A549 (cell line): ENCODE measurements around the gene ZNF800. TPM values are rescaled to one million over a fixed set of nuclear protein-coding genes. Genes with fewer than 3 reads are reported as not detected.
A peak's percentile ranks its signal among the peaks of the same experiment; 100 is the strongest.
"Not testable (repeated sequence)": the region's sequence is repeated elsewhere in the genome, so short reads cannot be mapped to it uniquely, and the experiment has no call there.

Experiments
- ATAC-seq, 2 experiments: fragments of 200-7000 bp in 1 of 2; fragments of >200 bp in 1 of 2; cut with Nextera tagmentation in 1 of 2; cut with Tn5 transposase in 1 of 2; 3 replicates each; pipeline versions ENCODE4 v1.8.0 to v1.9.1; 2018 to 2020; ENCODE audit warnings: mild to moderate bottlenecking in 1 of 2, moderate library complexity in 1 of 2
- CTCF ChIA-PET: fragments of 300-600 bp; sonication (Branson Sonifier 250); formaldehyde crosslinking; extraction: SDS; loops from one replicate; lab custom pipeline; 2021; ENCODE audit warnings: antibody characterized with exemption, inconsistent platforms; lab: Yijun Ruan, JAX
- POLR2A ChIA-PET: fragments of 350-600 bp; formaldehyde crosslinking; extraction: SDS; loops from one replicate; lab custom pipeline; 2021; ENCODE audit warnings: antibody characterized with exemption, inconsistent platforms; lab: Yijun Ruan, JAX
- DNase-seq, 2 experiments: peaks; one replicate each; pipeline versions ENCODE4 v3.0.0 to v3.0.0-alpha.2; 2011 to 2016; ENCODE audit warnings: low read depth in 1 of 2, low spot score in 1 of 2
- FAIRE-seq: peaks from 2 replicates; lab custom pipeline; 2011; peaks lifted over from hg19 to GRCh38; lab: Jason Lieb, UNC
- H3K27ac ChIP-seq, 2 experiments: fragments of >200 bp; sonication (Bioruptor Twin); formaldehyde crosslinking; 3 replicates each; pipeline ENCODE4 v1.5.1; 2016 to 2017
- H3K4me1 ChIP-seq: fragments of >200 bp; sonication (Bioruptor Twin); formaldehyde crosslinking; 3 replicates; pipeline ENCODE4 v1.6.1; 2016
- H3K4me2 ChIP-seq: fragments of >200 bp; sonication (Bioruptor Twin); formaldehyde crosslinking; 3 replicates; pipeline ENCODE4 v1.6.1; 2016
- H3K4me3 ChIP-seq: fragments of >200 bp; sonication (Bioruptor Twin); formaldehyde crosslinking; 3 replicates; pipeline ENCODE4 v1.5.1; 2016
- H3K9me3 ChIP-seq: fragments of >200 bp; sonication (Bioruptor Twin); formaldehyde crosslinking; 3 replicates; pipeline ENCODE4 v1.6.1; 2016
- ATOH8 ChIP-seq: fragments of 250-450 bp; sonication (Bioruptor Pico); IDR thresholded peaks from 2 replicates; pipeline ENCODE4 v1.5.0; 2020; ENCODE audit warnings: low read depth, mild to moderate bottlenecking, moderate library complexity
- BHLHE40 ChIP-seq: IDR thresholded peaks from 2 replicates; pipeline ENCODE4 v1.6.1; 2012; ENCODE audit warnings: low read depth, low read length, inconsistent platforms
- CBX2 ChIP-seq: fragments of 200-600 bp; sonication (generic); IDR thresholded peaks from 2 replicates; pipeline ENCODE4 v1.6.1; 2016; ENCODE audit warnings: low read depth, mild to moderate bottlenecking, borderline replicate concordance
- CBX8 ChIP-seq: fragments of 200-600 bp; sonication (generic); IDR thresholded peaks from 2 replicates; pipeline ENCODE4 v1.6.1; 2016
- EHF ChIP-seq: fragments of 250-450 bp; sonication (Bioruptor Pico); IDR thresholded peaks from 2 replicates; pipeline ENCODE4 v1.5.0; 2020; ENCODE audit warnings: mild to moderate bottlenecking
- EP300 ChIP-seq, 2 experiments: fragments of >200 bp; sonication (Bioruptor Twin); formaldehyde crosslinking; IDR thresholded peaks; 2 replicates in 1 of 2; 3 replicates in 1 of 2; pipeline ENCODE4 v1.6.1; 2016 to 2017
- HES2 ChIP-seq: fragments of >200 bp; sonication (Bioruptor Twin); formaldehyde crosslinking; IDR thresholded peaks from 2 replicates; pipeline ENCODE4 v1.6.1; 2016
- HEYL ChIP-seq: fragments of 250-450 bp; sonication (Bioruptor Pico); IDR thresholded peaks from 2 replicates; pipeline ENCODE4 v1.8.0; 2021; ENCODE audit warnings: mild to moderate bottlenecking, moderate library complexity
- JUN ChIP-seq, 2 experiments: fragments of >200 bp; sonication (Bioruptor Twin); formaldehyde crosslinking; IDR thresholded peaks; 2 replicates in 1 of 2; 3 replicates in 1 of 2; pipeline ENCODE4 v1.6.1; 2016 to 2017
- KDM1A ChIP-seq: fragments of 200-600 bp; sonication (generic); IDR thresholded peaks from 2 replicates; pipeline ENCODE4 v1.6.1; 2016; ENCODE audit warnings: low read depth, mild to moderate bottlenecking
- MAX ChIP-seq: IDR thresholded peaks from 2 replicates; pipeline ENCODE4 v1.6.1; 2012
- NPAS2 ChIP-seq: fragments of 250-450 bp; sonication (Bioruptor Pico); IDR thresholded peaks from 2 replicates; pipeline ENCODE4 v1.8.0; 2022; ENCODE audit warnings: mild to moderate bottlenecking, moderate library complexity, borderline replicate concordance
- POLR2A ChIP-seq: IDR thresholded peaks from 2 replicates; pipeline ENCODE4 v1.6.1; 2012; ENCODE audit warnings: mild to moderate bottlenecking, low read length
- RAD21 ChIP-seq, 2 experiments: fragments of >200 bp in 1 of 2; sonication (Bioruptor Twin) in 1 of 2; formaldehyde crosslinking in 1 of 2; IDR thresholded peaks in 1 of 2; conservative IDR thresholded peaks in 1 of 2; 2 replicates in 1 of 2; 3 replicates in 1 of 2; pipeline ENCODE4 v1.6.1; 2012 to 2018; ENCODE audit warnings: inconsistent platforms in 1 of 2
- RCOR1 ChIP-seq: fragments of 150-350 bp; IDR thresholded peaks from 2 replicates; pipeline ENCODE4 v1.6.1; 2014; ENCODE audit warnings: antibody characterized with exemption, low read length, low read depth
- RFX5 ChIP-seq: fragments of 450-650 bp; IDR thresholded peaks from 2 replicates; pipeline ENCODE4 v1.7.1; 2014; ENCODE audit warnings: antibody characterized with exemption, mild to moderate bottlenecking, moderate library complexity
- RNF2 ChIP-seq: fragments of 200-600 bp; sonication (generic); IDR thresholded peaks from 2 replicates; pipeline ENCODE4 v1.6.1; 2016; ENCODE audit warnings: low read depth, mild to moderate bottlenecking, antibody characterized with exemption, moderate library complexity, borderline replicate concordance
- SREBF2 ChIP-seq: fragments of 450-650 bp; IDR thresholded peaks from 2 replicates; pipeline ENCODE4 v1.6.1; 2014; ENCODE audit warnings: mild to moderate bottlenecking, moderate library complexity
- TFCP2L1 ChIP-seq: fragments of 250-450 bp; sonication (Bioruptor Pico); IDR thresholded peaks from 2 replicates; pipeline ENCODE4 v1.5.0; 2021; ENCODE audit warnings: mild to moderate bottlenecking
- WGBS: methylation state at CpG from one replicate; pipeline ENCODE4 v1.1.6; 2017; ENCODE audit errors: missing lambda C conversion rate; 5-methylcytosine and 5-hydroxymethylcytosine counted together
- polyA plus RNA-seq, 4 experiments: library from polyadenylated mRNA; depleted of rRNA in 3 of 4; stranded (reverse); fragments of >200 nt; fragmentation: RNase III in 1 of 4; extraction: RNeasy Plus Mini Kit Qiagen cat#74134 plus additional on column Dnase treatment in 1 of 4; gene quantifications; 2 replicates in 3 of 4; 3 replicates in 1 of 4; pipeline ENCODE4 v1.2.3, GENCODE V29; 2011 to 2017

The ZNF800 gene
- polyA plus RNA-seq, 2 of the 4 experiments (the other 2 are of a cell fraction): 8.7 to 17.2 TPM

GRCh38 chr7:127438836-127439235 lies 46.3 kb upstream of the ZNF800 start:
- Histone ChIP-seq H3K4me1 (peaks cover 8% of the 10 kb centered on the region; the same call in 1 of the 3 replicates), H3K9me3 (no peaks in the 10 kb centered on the region)
- POLR2A ChIA-PET: no interaction called here
- TF ChIP-seq KDM1A (no peak), HES2 (no peak), NPAS2 (no peak), ATOH8 (CRISPR knock-in tag) (no peak), HEYL (CRISPR knock-in tag) (no peak), RNF2 (no peak), EHF (CRISPR knock-in tag) (no peak), JUN (IDR thresholded peaks at IDR 0.05) (no peak)
- TF ChIP-seq, all 56 proteins: peak for 0
- H3K4me3 ChIP-seq: no peak overlapping the region
- DNase-seq (no peak), ATAC-seq (no peak), FAIRE-seq (no peak)
- CTCF ChIA-PET: no interaction called here
- H3K4me2 ChIP-seq: no peak overlapping the region
- no peak overlapping the region for H3K27ac ChIP-seq
- WGBS: 45% methylated on average over 2 of the region's 2 CpGs

- Histone ChIP-seq H3K27ac (no peak overlapping the region), H3K4me2 (peak overlapping the region; percentile 32; the same call in 2 of the 3 replicates), H3K4me3 (no peak overlapping the region), H3K4me1 (peaks cover 8% of the 10 kb centered on the region; the same call in 1 of the 3 replicates), H3K9me3 (no peaks in the 10 kb centered on the region)
- TF ChIP-seq TFCP2L1 (CRISPR knock-in tag): no peak
- no peak for TF ChIP-seq SREBF2
- TF ChIP-seq RCOR1: no peak
- 14% methylated on average over 2 of the region's 2 CpGs for WGBS
- CTCF ChIA-PET: no interaction called here
- FAIRE-seq (no peak), ATAC-seq (peak; percentile 47 to 69; a peak in 5 of 6 replicates), DNase-seq (no peak)
- POLR2A ChIA-PET: interaction anchor here (1.4 kb wide), 1 partner anchor 46 kb away, joined by 3 read pairs; the partner anchor contains the start of gene ZNF800
Observed at GRCh38 chr7:127437837-127438236, 45.3 kb upstream of the ZNF800 start.

GRCh38 chr7:127437241-127437640 lies 44.7 kb upstream of the ZNF800 start:
- 90% methylated on average over 3 of the region's 3 CpGs for WGBS
- H3K4me2 ChIP-seq: no peak overlapping the region; the same call in 2 of the 3 replicates
- FAIRE-seq (no peak), ATAC-seq (no peak), DNase-seq (no peak)
- ChIA-PET POLR2A (interaction anchor here (1.4 kb wide), 1 partner anchor 45 kb away, joined by 3 read pairs; the partner anchor contains the start of gene ZNF800), CTCF (no interaction called here)
- TF ChIP-seq RAD21 (conservative IDR thresholded peaks at IDR 0.05 in 1 of 2, IDR thresholded peaks at IDR 0.05 in 1 of 2): no peak
- no peaks in the 10 kb centered on the region for H3K9me3 ChIP-seq
- peaks cover 8% of the 10 kb centered on the region; the same call in 1 of the 3 replicates for H3K4me1 ChIP-seq
- no peak overlapping the region for H3K27ac ChIP-seq
- H3K4me3 ChIP-seq: no peak overlapping the region

- H3K4me2 ChIP-seq, H3K4me3 ChIP-seq, H3K27ac ChIP-seq, CTCF ChIA-PET, DNase-seq, ATAC-seq, H3K4me1 ChIP-seq, FAIRE-seq, POLR2A ChIA-PET, H3K9me3 ChIP-seq: not testable (repeated sequence)
- 92% methylated on average over 8 of the region's 18 CpGs for WGBS
Observed at GRCh38 chr7:127429281-127429680, 36.8 kb upstream of the ZNF800 start.

GRCh38 chr7:127419196-127419595 lies 26.7 kb upstream of the ZNF800 start:
- H3K9me3 ChIP-seq: no peaks in the 10 kb centered on the region
- H3K4me3 ChIP-seq: no peak overlapping the region
- no peaks in the 10 kb centered on the region for H3K4me1 ChIP-seq
- DNase-seq: no peak
- no peak overlapping the region for H3K4me2 ChIP-seq
- TF ChIP-seq RFX5 (no peak), EP300 (IDR thresholded peaks at IDR 0.05) (no peak), CBX2 (no peak), TFCP2L1 (CRISPR knock-in tag) (no peak), NPAS2 (no peak), BHLHE40 (no peak), CBX8 (no peak), POLR2A (no peak), EHF (CRISPR knock-in tag) (no peak), MAX (no peak)
- no peak for FAIRE-seq
- ATAC-seq: no peak
- ChIA-PET CTCF (no interaction called here), POLR2A (no interaction called here)
- WGBS: 3% methylated on average over 2 of the region's 2 CpGs
- H3K27ac ChIP-seq: no peak overlapping the region
